ENCODE data around the gene CROCC. TPM values are rescaled to one million over a fixed set of nuclear protein-coding genes. Genes with fewer than 3 reads are reported as not detected.

The CROCC gene
- total RNA-seq, 3 donors from 2014 or later, result 20.0 to 24.7 (median 20.3) TPM

GRCh38 chr1:17016317-17016661 lies 94.6 kb downstream of the CROCC start:
- Mint-ChIP-seq H3K9me3 (no peaks in the 10 kb centered on the region), H3K4me3 (no peak overlapping the region), H3K27me3 (ENCODE audit: low read depth) (no peaks in the 10 kb centered on the region), H3K36me3 (ENCODE audit: insufficient read depth) (peaks cover 17% of the 10 kb centered on the region), H3K4me1 (ENCODE audit: low read depth) (peaks cover 12% of the 10 kb centered on the region)
- DNase-seq (no peak), ATAC-seq (no peak)

- H3K27me3 Mint-ChIP-seq (ENCODE audit: low read depth), result no peaks in the 10 kb centered on the region
- DNase-seq (no peak), ATAC-seq (no peak)
- no peaks in the 10 kb centered on the region for H3K9me3 Mint-ChIP-seq
- H3K4me3 Mint-ChIP-seq, result no peak overlapping the region
- peaks cover 7% of the 10 kb centered on the region for H3K4me1 Mint-ChIP-seq (ENCODE audit: low read depth)
- peaks cover 19% of the 10 kb centered on the region for H3K36me3 Mint-ChIP-seq (ENCODE audit: insufficient read depth)
Observed at GRCh38 chr1:17017435-17017834, 95.7 kb downstream of the CROCC start.

DNA sequence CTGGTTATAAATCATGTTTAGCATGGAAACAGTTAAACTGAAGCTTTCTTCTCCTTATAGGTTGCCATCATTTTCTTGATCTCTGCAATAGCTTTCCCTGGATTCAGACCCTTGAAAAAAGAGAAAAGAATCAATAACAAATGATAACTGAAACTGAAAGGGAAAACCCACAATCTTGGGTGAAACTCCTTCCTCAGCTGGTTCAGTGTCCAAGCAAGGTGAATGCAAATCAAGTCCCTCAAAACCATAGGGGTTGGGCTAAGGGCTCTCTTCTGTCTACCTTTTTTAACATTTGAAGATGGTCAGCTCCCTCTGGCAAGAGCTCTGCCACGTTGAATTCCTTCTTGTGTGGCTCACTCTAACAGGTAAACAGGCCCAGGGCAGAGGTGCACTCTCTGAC lies 97.1 kb downstream of the CROCC start:
- Mint-ChIP-seq H3K4me3 (no peak overlapping the region), H3K36me3 (ENCODE audit: insufficient read depth) (peaks cover 22% of the 10 kb centered on the region), H3K4me1 (ENCODE audit: low read depth) (peaks cover 7% of the 10 kb centered on the region), H3K27me3 (ENCODE audit: low read depth) (no peaks in the 10 kb centered on the region), H3K9me3 (no peaks in the 10 kb centered on the region)
- no peak for ATAC-seq
- no peak for DNase-seq

- peaks cover 26% of the 10 kb centered on the region for H3K36me3 Mint-ChIP-seq (ENCODE audit: insufficient read depth)
- ATAC-seq (no peak), DNase-seq (no peak)
- H3K9me3 Mint-ChIP-seq, result no peaks in the 10 kb centered on the region
- no peak overlapping the region for H3K4me3 Mint-ChIP-seq
- H3K27me3 Mint-ChIP-seq (ENCODE audit: low read depth), result no peaks in the 10 kb centered on the region
- H3K4me1 Mint-ChIP-seq (ENCODE audit: low read depth), result peaks cover 7% of the 10 kb centered on the region
Observed at GRCh38 chr1:17020502-17020901, 98.8 kb downstream of the CROCC start.

DNA sequence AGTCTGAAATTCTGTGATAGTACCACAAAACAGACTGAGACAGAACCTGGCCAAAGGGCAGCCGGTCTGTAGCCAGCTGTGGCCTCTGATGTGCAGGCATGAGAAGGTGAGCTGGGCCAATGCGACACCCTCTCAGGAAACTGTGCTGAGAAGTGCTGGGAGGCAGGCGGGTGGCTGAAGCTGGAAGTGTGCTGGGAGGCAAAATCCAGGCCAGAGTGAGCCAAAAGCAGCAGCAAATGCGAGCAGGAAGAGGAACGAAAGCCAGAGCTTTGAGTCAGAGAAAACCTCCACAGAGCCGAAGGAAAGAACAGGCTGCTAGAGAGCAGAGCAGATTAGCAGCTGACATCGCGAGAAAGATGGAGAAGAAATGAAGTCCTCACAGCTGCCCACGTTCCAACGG lies 100.2 kb downstream of the CROCC start:
- Mint-ChIP-seq H3K9me3 (no peaks in the 10 kb centered on the region), H3K36me3 (ENCODE audit: insufficient read depth) (peaks cover 27% of the 10 kb centered on the region), H3K27me3 (ENCODE audit: low read depth) (no peaks in the 10 kb centered on the region), H3K4me1 (ENCODE audit: low read depth) (peaks cover 7% of the 10 kb centered on the region), H3K4me3 (no peak overlapping the region)
- DNase-seq (no peak), ATAC-seq (no peak)

Other genes starting within 250 kb of the CROCC start
- 1,000 to 10,000 TPM; 1,321 to 1,622 (median 1,616) TPM for gene RNU1-4, start 181.4 kb upstream of the CROCC start, total RNA-seq
- gene RNU1-2, start 26.0 kb upstream of the CROCC start, total RNA-seq, result 1,000 to 10,000 TPM; 1,321 to 1,622 (median 1,616) TPM
- under 1 TPM in 1 of 3 donors, not detected in 2; 0.26 TPM for gene MFAP2, start 58.7 kb downstream of the CROCC start, total RNA-seq
- gene ATP13A2, start 90.0 kb downstream of the CROCC start, total RNA-seq, result 10 to 100 TPM; 48.0 to 55.1 (median 48.3) TPM
- 100 to 1,000 TPM; 159 to 179 (median 176) TPM for gene SDHB, start 132.1 kb downstream of the CROCC start, total RNA-seq
- under 1 TPM; 0.08 to 0.14 (median 0.13) TPM for gene PADI2, start 197.5 kb downstream of the CROCC start, total RNA-seq